Osteocyte (in vitro differentiated cells): ENCODE data around the gene NUP133. TPM values are rescaled to one million over a fixed set of nuclear protein-coding genes. Genes with fewer than 3 reads are reported as not detected.

Experiments
- DNase-seq: peaks from one replicate; pipeline ENCODE4 v3.0.0; 2021; ENCODE audit warnings: mixed read lengths; ENCODE audit not compliant: unreplicated experiment; ENCODE audit errors: extremely low spot score
- H3K27ac Mint-ChIP-seq: one replicate; pipeline ENCODE4 v1.8.0; 2021; ENCODE audit warnings: mild to moderate bottlenecking, mixed read lengths; ENCODE audit not compliant: unreplicated experiment
- H3K27me3 Mint-ChIP-seq: one replicate; pipeline ENCODE4 v1.8.0; 2021; ENCODE audit warnings: mixed read lengths; ENCODE audit not compliant: unreplicated experiment
- H3K36me3 Mint-ChIP-seq: one replicate; pipeline ENCODE4 v1.8.0; 2021; ENCODE audit warnings: mixed read lengths; ENCODE audit not compliant: unreplicated experiment
- H3K4me1 Mint-ChIP-seq: one replicate; pipeline ENCODE4 v1.8.0; 2021; ENCODE audit warnings: mixed read lengths; ENCODE audit not compliant: unreplicated experiment
- H3K4me3 Mint-ChIP-seq: one replicate; pipeline ENCODE4 v1.8.0; 2021; ENCODE audit warnings: mild to moderate bottlenecking, moderate library complexity, mixed read lengths; ENCODE audit not compliant: unreplicated experiment
- H3K9me3 Mint-ChIP-seq: one replicate; pipeline ENCODE4 v1.8.0; 2021; ENCODE audit warnings: mixed read lengths; ENCODE audit not compliant: unreplicated experiment
- CTCF ChIP-seq: fragments of 200-600 bp; sonication (generic); IDR thresholded peaks from 2 replicates; pipeline ENCODE4 v1.5.0; 2021; ENCODE audit warnings: antibody characterized with exemption, mild to moderate bottlenecking, moderate library complexity
- total RNA-seq: library from RNA; stranded (reverse); gene quantifications from 2 replicates; pipeline ENCODE4 v1.2.1, GENCODE V29; 2021

Gene NUP133
- total RNA-seq, 1 donor from 2014 or later, result 40.4 TPM

- no peak for TF ChIP-seq CTCF
- DNase-seq, result no peak
- Mint-ChIP-seq H3K4me3 (no peak overlapping the region), H3K27ac (no peak overlapping the region), H3K27me3 (no peaks in the 10 kb centered on the region), H3K9me3 (no peaks in the 10 kb centered on the region), H3K4me1 (no peaks in the 10 kb centered on the region), H3K36me3 (peaks cover 52% of the 10 kb centered on the region)
These were observed 21.0 kb downstream of the NUP133 start for GRCh38 chr1:229487181-229487580.

DNA sequence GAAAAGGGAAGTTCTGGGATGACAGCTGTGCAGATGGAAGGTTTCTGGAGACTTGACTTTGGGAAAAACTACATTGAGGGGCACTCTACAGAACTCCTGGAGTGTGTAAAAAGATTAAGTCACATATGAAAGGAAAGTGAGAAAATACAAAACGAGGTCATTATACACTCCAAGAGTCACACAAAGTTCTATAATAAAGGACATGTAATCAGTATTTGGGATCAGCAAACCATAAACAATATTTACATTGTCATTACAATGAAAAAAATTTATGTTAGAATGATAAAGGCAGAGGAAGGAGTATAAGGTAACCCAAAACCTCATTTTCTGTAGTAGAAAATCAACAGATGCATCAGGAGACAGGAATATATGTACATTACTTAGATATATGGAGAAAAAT is 22.8 kb downstream of the NUP133 start:
- Mint-ChIP-seq H3K4me3 (no peak overlapping the region), H3K4me1 (no peaks in the 10 kb centered on the region), H3K27ac (no peak overlapping the region), H3K36me3 (peaks cover 59% of the 10 kb centered on the region), H3K27me3 (no peaks in the 10 kb centered on the region), H3K9me3 (no peaks in the 10 kb centered on the region)
- no peak for DNase-seq
- TF ChIP-seq CTCF, result no peak

- H3K9me3 Mint-ChIP-seq, result no peaks in the 10 kb centered on the region
- peak overlapping the region; percentile 50 for H3K27ac Mint-ChIP-seq
- H3K4me3 Mint-ChIP-seq, result no peak overlapping the region
- H3K4me1 Mint-ChIP-seq, result no peaks in the 10 kb centered on the region
- H3K36me3 Mint-ChIP-seq, result peaks cover 58% of the 10 kb centered on the region
- no peak for DNase-seq
- no peak for TF ChIP-seq CTCF
- H3K27me3 Mint-ChIP-seq, result no peaks in the 10 kb centered on the region
These were observed 25.6 kb downstream of the NUP133 start for GRCh38 chr1:229482511-229482910.

DNA sequence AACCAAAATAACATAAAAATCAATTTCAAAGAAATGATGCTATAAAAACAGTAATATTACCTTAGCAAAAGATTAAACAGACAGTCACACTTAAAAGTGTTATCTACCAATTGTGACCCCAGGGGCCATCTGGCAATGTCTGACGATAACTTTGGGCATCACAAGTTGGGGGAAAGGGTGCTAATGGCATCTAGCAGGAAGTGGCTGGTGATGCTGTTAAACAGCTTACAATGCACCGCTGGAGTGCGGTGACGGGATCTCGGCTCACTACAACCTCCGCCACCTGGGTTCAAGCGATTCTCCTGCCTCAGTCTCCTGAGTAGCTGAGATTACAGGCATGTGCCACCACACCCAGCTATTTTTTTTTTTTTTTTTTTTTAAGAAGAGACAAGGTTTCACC is 27.6 kb downstream of the NUP133 start:
- no peak for TF ChIP-seq CTCF
- Mint-ChIP-seq H3K4me3 (no peak overlapping the region), H3K27ac (no peak overlapping the region), H3K27me3 (no peaks in the 10 kb centered on the region), H3K9me3 (no peaks in the 10 kb centered on the region), H3K4me1 (no peaks in the 10 kb centered on the region), H3K36me3 (peaks cover 45% of the 10 kb centered on the region)
- no peak for DNase-seq

DNA sequence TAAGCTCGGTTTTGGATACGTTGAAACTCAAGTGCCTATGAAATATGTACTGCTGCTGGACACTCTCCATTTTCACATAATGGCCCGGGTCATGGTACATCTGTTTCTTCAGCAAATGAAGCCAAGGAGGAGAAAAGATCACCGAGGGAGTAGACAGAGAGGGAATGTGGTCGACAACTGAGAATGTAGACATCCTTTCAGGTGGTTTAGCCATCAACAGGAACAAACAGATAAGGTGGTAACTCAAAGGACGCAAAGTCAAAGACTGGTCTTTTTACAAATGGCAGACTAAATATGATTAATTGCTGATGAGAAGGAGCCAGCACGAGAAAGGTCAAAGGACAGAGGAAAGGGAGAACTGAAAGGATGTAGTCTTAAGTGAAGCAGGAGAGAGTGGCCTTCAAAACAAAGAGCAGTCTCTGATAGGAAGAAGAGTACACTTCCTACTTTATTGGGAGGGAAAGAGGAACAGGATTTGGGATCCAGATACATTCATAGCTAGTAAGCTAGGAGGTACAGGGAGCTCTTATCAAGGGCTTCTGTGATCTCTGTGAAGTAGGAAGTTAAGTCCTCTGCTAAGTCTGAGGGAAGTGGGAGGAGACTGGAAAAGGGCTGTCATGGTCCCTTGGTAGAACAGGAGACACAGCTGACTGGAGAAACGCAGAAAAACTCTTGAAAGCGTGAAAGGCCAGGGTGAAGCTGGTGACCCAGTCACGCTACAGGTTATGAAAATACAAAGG is 28.3 kb downstream of the NUP133 start:
- DNase-seq, result no peak
- Mint-ChIP-seq H3K4me3 (no peak overlapping the region), H3K4me1 (no peaks in the 10 kb centered on the region), H3K27ac (no peak overlapping the region), H3K36me3 (peaks cover 45% of the 10 kb centered on the region), H3K27me3 (no peaks in the 10 kb centered on the region), H3K9me3 (no peaks in the 10 kb centered on the region)
- no peak for TF ChIP-seq CTCF
